Skin epidermis (tissue), 12 donors: ENCODE measurements around the gene ZNF648.
"Not testable (repeated sequence)": the region's sequence is repeated elsewhere in the genome, so short reads cannot be mapped to it uniquely, and the experiment has no call there.

Experiments
- H3K27ac ChIP-seq, 21 experiments: fragments of 200-600 bp; sonication (generic) in 11 of 21; one replicate each; pipeline ENCODE4 v1.5.0; 2020; ENCODE audit warnings: mild to moderate bottlenecking in 3 of 21, inconsistent platforms in 2 of 21, moderate library complexity in 2 of 21
- H3K4me3 ChIP-seq, 7 experiments: fragments of 200-600 bp; sonication (generic) in 2 of 7; one replicate each; pipeline ENCODE4 v1.5.0; 2020; ENCODE audit warnings: inconsistent platforms in 2 of 7, mild to moderate bottlenecking in 2 of 7, moderate library complexity in 1 of 7

The ZNF648 gene, protein sequence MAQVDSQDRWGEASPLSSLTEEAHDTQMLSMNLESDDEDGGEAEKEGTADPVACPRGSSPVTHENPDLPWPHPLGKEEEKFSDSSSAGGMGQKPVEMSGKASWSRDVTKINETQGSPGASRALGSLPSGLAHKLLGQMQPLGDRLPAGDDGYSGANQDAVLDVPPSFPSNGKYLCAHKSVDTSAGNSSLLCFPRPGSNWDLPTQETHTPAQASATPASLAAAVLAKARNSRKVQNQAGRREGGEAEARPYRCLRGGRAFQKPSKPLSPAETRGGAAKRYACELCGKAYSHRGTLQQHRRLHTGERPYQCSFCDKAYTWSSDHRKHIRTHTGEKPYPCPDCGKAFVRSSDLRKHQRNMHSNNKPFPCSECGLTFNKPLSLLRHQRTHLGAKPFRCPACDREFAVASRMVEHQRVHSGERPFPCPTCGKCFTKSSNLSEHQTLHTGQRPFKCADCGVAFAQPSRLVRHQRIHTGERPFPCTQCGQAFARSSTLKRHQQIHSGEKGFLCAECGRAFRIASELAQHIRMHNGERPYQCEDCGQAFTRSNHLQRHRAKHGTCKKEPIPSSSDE

GRCh38 chr1:182061594-182061993 lies at the start of gene ZNF648:
ZNF648 (minus strand) TSS chr1:182061712; CDS start chr1:182058010, 3,702 bp downstream.
- no peak within 1 kb of the TSS for H3K4me3 ChIP-seq

DNA sequence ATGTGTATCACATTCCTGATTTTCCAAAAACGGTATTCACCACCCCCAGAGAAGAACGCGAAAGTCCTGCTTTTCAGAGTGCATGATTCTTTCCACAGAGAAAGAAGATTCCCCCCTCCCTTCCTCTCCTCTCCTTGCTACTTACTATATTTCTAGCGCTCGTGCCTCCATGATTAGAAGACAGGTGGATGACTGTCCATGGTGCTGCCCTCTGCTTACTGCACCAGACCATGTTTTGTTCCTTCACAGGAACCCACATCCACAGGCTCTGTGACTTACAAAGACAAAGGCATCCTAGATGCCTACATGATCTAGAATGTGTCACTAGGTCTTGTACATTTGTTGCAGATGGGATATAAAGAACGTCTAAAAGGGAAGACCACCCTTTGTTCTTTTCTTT lies 49.1 kb upstream of the ZNF648 start:
- no peak overlapping the region for H3K4me3 ChIP-seq
- H3K27ac ChIP-seq, result no peak overlapping the region

More at GRCh38 chr1:182061594-182061993, at the start of gene ZNF648:
- H3K27ac ChIP-seq, result no peak within 1 kb of the TSS

GRCh38 chr1:182109771-182110170 lies 48.3 kb upstream of the ZNF648 start:
- H3K27ac ChIP-seq, result no peak overlapping the region

GRCh38 chr1:182107209-182107608 lies 45.7 kb upstream of the ZNF648 start:
- H3K27ac ChIP-seq, result no peak overlapping the region
- H3K4me3 ChIP-seq, result no peak overlapping the region

More at GRCh38 chr1:182109771-182110170, 48.3 kb upstream of the ZNF648 start:
- no peak overlapping the region for H3K4me3 ChIP-seq

GRCh38 chr1:182102043-182102416 lies 40.5 kb upstream of the ZNF648 start:
- H3K4me3 ChIP-seq, result no peak overlapping the region

DNA sequence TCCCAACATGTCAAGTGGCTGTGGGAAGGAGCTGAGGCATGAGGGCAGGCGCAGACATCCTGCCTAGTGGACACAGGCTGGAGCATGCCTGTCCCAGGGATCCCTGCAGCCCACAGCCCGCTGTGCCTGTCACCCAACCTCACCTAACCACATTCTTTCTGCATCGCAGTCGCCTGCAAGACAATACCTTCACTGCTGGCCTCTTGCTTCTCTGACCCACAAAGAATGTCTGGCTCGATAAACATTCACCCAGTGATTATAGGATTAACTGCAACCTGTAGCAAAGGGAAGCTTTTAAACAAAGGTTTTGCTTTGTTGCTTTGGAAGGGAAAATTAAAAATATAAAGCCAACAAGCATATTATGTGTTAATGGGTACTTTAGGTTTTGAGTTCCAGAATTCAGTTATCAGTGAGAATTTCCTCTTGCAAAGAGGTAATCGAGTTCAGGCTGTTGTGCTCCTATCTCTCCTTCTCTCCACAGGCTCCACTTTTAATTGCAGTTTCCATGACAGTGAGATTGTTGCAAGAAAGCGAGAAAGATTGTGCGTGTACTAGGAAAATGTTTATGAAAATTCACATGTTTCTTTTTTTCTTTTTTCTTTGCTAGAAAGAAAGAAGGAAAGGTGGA lies 40.0 kb upstream of the ZNF648 start:
- H3K4me3 ChIP-seq, result no peak overlapping the region
- H3K27ac ChIP-seq, result peak overlapping the region in 1 of 21 experiments; percentile 11

More at GRCh38 chr1:182102043-182102416, 40.5 kb upstream of the ZNF648 start:
- no peak overlapping the region for H3K27ac ChIP-seq

DNA sequence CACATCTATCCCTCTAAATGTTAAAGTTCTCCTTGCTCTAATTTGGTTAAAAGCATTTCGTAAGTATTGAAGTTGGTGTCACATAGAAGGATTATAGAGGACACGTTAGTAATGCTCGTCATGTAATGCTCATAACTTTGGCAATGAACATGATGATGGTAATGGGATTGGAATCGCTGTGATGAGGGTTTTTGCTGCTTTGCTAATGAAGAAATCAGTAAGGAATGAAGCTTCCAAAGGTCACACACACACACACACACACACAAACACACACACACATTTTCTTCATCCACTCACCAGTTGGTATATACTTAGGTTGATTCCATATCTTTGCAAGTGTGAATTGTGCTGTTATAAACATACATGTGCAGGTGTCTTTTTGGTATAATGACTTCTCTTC lies 36.8 kb upstream of the ZNF648 start:
- H3K27ac ChIP-seq, result no peak overlapping the region
- no peak overlapping the region for H3K4me3 ChIP-seq

DNA sequence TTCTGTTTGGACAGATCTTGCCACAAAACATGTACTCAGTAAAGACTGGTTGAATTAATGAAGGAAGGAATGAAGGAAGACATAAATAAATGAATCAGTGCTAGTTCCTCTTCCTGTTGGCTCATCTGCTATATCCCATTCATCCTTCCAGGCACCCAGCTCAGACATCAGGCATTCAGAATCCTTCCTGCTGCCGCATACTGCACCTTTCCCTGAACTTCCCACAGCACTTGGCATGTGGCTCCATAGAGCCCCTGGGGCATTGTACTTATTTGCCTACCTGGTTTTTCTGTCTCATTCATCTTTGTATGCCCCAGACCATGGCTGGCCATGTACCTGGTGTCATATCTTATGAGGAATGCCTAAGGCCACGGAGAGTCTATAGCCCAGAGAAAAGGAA lies 34.4 kb upstream of the ZNF648 start:
- Histone ChIP-seq H3K27ac (no peak overlapping the region), H3K4me3 (no peak overlapping the region)

GRCh38 chr1:182094514-182095005 lies 33.0 kb upstream of the ZNF648 start:
- H3K27ac ChIP-seq, result peak overlapping the region in 1 of 21 experiments; percentile 38
- not testable (repeated sequence) for H3K4me3 ChIP-seq

DNA sequence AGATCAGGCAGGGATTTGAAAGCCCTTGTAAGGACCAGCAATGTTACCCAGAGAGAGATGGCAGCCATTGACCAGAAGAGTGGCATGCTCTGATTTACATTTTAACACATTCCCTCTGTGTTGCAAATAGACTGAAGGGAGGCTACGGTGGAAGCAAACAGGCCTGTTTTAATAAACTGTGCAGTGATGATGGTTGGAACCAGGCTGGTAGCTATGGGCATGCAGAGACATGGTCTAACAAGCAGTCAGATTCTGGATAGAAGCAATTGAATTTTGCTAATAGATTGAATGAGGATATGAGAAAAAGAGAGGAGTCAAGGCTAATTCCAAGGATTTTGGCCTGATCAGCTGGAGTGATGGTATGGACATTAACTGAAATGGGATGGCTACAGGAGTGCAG lies 32.3 kb upstream of the ZNF648 start:
- no peak overlapping the region for H3K4me3 ChIP-seq
- peak overlapping the region in 1 of 21 experiments; percentile 38 for H3K27ac ChIP-seq

DNA sequence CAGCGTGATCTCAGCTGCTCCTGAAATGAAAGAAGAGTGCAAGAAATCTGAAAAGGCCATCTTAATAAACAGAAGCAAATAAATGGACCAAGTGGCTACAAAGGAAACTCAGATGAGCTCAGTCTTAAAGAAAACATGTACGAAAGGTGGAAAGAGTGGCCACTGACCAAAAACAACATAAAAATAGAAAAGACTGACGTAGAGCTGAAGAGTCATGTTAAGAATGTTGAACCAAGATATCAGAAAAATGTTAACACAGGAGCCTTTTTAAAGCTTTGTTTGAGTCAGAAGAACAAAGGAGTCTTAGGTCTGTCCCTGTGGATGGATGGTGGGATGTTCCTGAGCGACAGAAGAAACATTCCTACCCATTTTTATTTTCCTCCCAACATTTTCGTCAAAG lies 30.8 kb upstream of the ZNF648 start:
- Histone ChIP-seq H3K27ac (no peak overlapping the region), H3K4me3 (no peak overlapping the region)

- Histone ChIP-seq H3K4me3 (no peak overlapping the region), H3K27ac (no peak overlapping the region)
Measured at GRCh38 chr1:182091083-182091482, 29.6 kb upstream of the ZNF648 start.

DNA sequence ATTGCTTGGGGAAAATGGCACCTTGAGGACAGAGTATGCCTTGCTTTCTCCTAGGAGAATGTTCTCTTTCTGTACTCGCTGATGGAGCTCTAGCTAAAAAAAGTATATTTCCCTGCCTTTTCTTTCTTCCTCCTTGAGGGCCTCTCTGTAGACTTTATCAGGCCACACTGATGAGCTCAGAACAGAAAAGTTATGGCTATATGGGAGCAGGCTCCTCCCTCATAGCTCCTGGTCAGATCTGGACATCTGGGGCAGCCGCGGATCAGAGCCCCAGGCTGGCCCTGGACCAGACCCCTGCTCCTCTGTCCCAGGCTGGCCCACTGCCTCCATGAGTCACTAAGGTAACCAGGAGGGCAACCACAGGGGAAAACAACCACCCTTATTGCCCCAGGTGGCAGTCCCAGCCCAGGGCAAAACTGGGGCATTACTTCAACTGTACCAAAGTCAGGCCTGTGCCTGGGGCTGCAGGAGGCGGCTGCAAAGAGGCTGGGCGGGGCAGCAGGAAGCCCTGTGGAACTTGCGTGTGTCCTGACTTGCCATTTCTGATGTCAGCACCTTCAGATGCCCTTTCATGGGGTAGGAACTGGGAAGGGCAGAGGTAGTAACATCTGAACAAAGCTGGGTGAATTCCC lies 26.3 kb upstream of the ZNF648 start:
- Histone ChIP-seq H3K4me3 (no peak overlapping the region), H3K27ac (peak overlapping the region in 17 of 21 experiments; percentile 16 to 86 (median 65))

DNA sequence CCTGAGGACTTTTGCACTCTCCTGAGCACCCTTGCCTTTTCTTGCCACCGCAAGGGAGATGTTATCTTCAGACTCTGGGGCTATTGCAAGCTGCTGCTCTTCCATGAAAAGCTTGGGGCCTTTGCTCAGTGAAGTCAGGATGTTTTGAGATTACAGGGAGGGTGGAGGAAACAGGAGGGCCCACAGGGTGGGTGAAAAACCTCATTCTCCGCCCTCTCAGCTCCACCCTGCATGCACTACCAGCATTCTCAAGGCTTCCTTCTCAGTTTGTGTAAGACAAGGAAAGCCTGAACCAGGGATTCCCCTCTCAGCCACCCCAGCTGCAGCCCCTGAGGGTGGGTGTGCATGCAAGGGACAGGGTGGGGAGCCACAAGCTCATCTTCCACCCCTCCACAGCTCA lies 25.8 kb upstream of the ZNF648 start:
- Histone ChIP-seq H3K27ac (peak overlapping the region in 16 of 21 experiments; percentile 16 to 86 (median 66)), H3K4me3 (no peak overlapping the region)

GRCh38 chr1:182086620-182087019 lies 25.1 kb upstream of the ZNF648 start:
- Histone ChIP-seq H3K27ac (peak overlapping the region in 3 of 21 experiments; percentile 21 to 86 (median 73)), H3K4me3 (no peak overlapping the region)

- Histone ChIP-seq H3K4me3 (no peak overlapping the region), H3K27ac (peak overlapping the region in 1 of 21 experiments; percentile 39)
Measured at GRCh38 chr1:182086136-182086535, 24.6 kb upstream of the ZNF648 start.

GRCh38 chr1:182085726-182086125 lies 24.2 kb upstream of the ZNF648 start:
- no peak overlapping the region for H3K4me3 ChIP-seq
- H3K27ac ChIP-seq, result peak overlapping the region in 1 of 21 experiments; percentile 39

DNA sequence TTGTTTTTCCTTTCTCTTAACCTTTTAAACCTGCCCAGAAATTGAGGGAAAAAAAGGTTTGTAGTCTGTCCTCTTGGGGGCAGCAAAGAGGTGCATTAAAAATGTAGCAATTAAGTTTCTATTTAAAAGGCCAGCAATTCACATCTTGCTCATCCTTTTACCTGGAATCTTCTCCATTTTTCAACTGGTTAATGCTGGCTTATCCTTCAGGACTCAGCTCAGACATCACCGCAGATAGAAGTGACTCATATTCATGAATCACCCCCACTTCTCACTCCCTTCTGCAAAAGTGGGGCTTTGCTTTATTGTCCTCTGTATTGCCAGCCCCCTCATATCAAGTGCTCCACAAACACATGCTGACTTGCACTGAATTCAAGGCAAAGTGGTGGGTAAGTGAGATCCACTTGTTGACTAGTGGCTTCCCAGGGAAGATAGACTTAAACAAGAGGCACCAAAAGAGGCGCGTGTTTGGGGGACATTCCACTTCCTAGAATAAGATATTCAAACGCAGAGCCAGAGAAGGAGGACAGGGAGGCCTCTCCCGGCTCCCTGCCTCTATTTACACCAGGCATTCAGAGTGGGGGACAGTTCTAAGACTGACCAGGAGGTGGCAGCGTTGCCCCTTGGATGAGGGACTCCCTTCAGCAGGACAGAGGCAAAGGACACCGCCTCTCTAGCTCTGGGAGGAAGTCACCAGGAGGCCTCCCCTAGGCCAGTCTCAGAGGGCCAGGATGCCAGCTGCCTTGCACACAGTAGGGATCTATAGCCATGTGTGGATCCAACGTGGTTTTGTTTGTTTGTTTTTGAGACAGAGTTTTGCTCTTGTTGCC lies 23.2 kb upstream of the ZNF648 start:
- H3K27ac ChIP-seq, result peak overlapping the region in 2 of 21 experiments; percentile 13 to 20

DNA sequence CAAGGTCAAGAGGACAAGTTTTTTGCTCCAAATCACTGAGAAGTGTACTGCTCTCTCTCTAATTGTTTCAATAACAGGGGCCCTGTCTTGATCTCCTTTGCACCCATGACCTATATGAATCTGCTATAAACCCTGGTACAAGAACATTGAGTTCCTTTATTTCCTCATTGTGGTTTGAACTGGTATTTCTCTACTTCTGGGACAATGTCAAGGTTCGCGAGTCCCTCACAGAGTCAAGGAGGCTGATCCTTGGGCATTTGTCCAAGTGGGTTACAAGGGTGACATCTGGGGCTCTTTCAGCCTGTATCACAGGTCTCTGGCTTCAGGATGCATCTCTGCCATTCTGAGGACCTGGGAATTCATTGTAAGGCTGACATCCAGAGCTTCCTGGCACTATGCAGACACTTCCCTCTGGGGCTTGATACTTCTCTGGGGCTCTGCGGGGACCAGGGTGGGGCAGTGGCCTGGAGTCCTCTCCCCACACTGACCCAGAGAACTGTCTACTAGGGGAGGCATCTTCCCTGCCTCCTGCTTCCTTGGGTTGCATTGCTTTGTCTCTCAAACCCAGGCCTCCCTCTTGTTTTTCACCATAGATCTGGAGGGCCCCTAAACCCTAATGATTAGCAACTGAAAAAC lies 22.5 kb upstream of the ZNF648 start:
- Histone ChIP-seq H3K27ac (peak overlapping the region in 2 of 21 experiments; percentile 13 to 20), H3K4me3 (no peak overlapping the region)

More for the DNA sequence above, 23.2 kb upstream of the ZNF648 start:
- H3K4me3 ChIP-seq, result no peak overlapping the region
